ENCODE measurements around the gene KIF3B.

- no peak for TF ChIP-seq YY1 (IDR thresholded peaks at IDR 0.05; ENCODE audit: insufficient read depth, insufficient read length)
- no peak for TF ChIP-seq ZNF274 (IDR thresholded peaks at IDR 0.05; ENCODE audit: low read depth, low read length)
- TF ChIP-seq SUZ12 (IDR thresholded peaks at IDR 0.05; ENCODE audit: extremely low read depth, insufficient read depth, insufficient read length) = no peak
Measured at GRCh38 chr20:32292548-32292947, 15.1 kb downstream of the KIF3B start.

Data from NT2/D1 (cell line).